Activated T-cell treated with anti-CD3 and anti-CD28 coated beads, Interleukin-2, amount 50 U/mL, for 4 hours (primary cell): Measurements from ENCODE around the gene PCDHB10. TPM values are rescaled to one million over a fixed set of nuclear protein-coding genes. Genes with fewer than 3 reads are reported as not detected.

Source experiments
- total RNA-seq, 3 donors: library from RNA; stranded (reverse); gene quantifications; one replicate each; pipeline ENCODE4 v1.2.1, GENCODE V29; 2021

PCDHB10 gene
- total RNA-seq, 3 donors from 2014 or later, result 0.08 TPM; not detected in 2

Other genes starting within 250 kb of the PCDHB10 start
- gene PCDHAC2, start 225.9 kb upstream of the PCDHB10 start, total RNA-seq, result not detected
- not detected for gene PCDHB1, start 141.0 kb upstream of the PCDHB10 start, total RNA-seq
- gene PCDHB2, start 97.7 kb upstream of the PCDHB10 start, total RNA-seq, result under 1 TPM in 1 of 3 donors, not detected in 2; 0.19 TPM
- not detected for gene PCDHB3, start 91.9 kb upstream of the PCDHB10 start, total RNA-seq
- not detected for gene PCDHB4, start 70.5 kb upstream of the PCDHB10 start, total RNA-seq
- under 1 TPM in 2 of 3 donors, not detected in 1; 0.13 to 0.16 TPM for gene PCDHB5, start 57.1 kb upstream of the PCDHB10 start, total RNA-seq
- under 1 TPM in 1 of 3 donors, not detected in 2; 0.05 TPM for gene PCDHB6, start 42.3 kb upstream of the PCDHB10 start, total RNA-seq
- gene PCDHB7, start 19.7 kb upstream of the PCDHB10 start, total RNA-seq, result not detected
- not detected for gene PCDHB8, start 14.6 kb upstream of the PCDHB10 start, total RNA-seq
- not detected for gene PCDHB16, start 10.0 kb upstream of the PCDHB10 start, total RNA-seq
- gene PCDHB9, start 5.2 kb upstream of the PCDHB10 start, total RNA-seq, result not detected
- not detected for gene PCDHB11, start 7.3 kb downstream of the PCDHB10 start, total RNA-seq
- not detected for gene PCDHB12, start 16.4 kb downstream of the PCDHB10 start, total RNA-seq
- gene PCDHB13, start 21.6 kb downstream of the PCDHB10 start, total RNA-seq, result under 1 TPM; 0.08 to 0.16 (median 0.10) TPM
- gene PCDHB14, start 31.0 kb downstream of the PCDHB10 start, total RNA-seq, result under 1 TPM in 2 of 3 donors, not detected in 1; 0.08 TPM
- under 1 TPM in 1 of 3 donors, not detected in 2; 0.08 TPM for gene PCDHB15, start 53.0 kb downstream of the PCDHB10 start, total RNA-seq
- under 1 TPM in 1 of 3 donors, not detected in 2; 0.18 TPM for gene SLC25A2, start 111.7 kb downstream of the PCDHB10 start, total RNA-seq
- gene TAF7, start 128.4 kb downstream of the PCDHB10 start, total RNA-seq, result 10 to 100 TPM; 64.8 to 73.8 (median 70.4) TPM
- under 1 TPM; 0.05 to 0.11 (median 0.11) TPM for gene PCDHGA1, start 138.2 kb downstream of the PCDHB10 start, total RNA-seq
- gene PCDHGA2, start 146.4 kb downstream of the PCDHB10 start, total RNA-seq, result under 1 TPM in 1 of 3 donors, not detected in 2; 0.05 TPM
- gene PCDHGA3, start 151.5 kb downstream of the PCDHB10 start, total RNA-seq, result not detected
- gene PCDHGB1, start 157.7 kb downstream of the PCDHB10 start, total RNA-seq, result under 1 TPM in 1 of 3 donors, not detected in 2; 0.13 TPM
- gene PCDHGA4, start 162.7 kb downstream of the PCDHB10 start, total RNA-seq, result under 1 TPM; 0.08 to 0.30 (median 0.08) TPM
- under 1 TPM; 0.13 to 0.43 (median 0.40) TPM for gene PCDHGB2, start 167.6 kb downstream of the PCDHB10 start, total RNA-seq
- under 1 TPM; 0.05 to 0.13 (median 0.08) TPM for gene PCDHGA5, start 171.8 kb downstream of the PCDHB10 start, total RNA-seq
- gene PCDHGB3, start 177.9 kb downstream of the PCDHB10 start, total RNA-seq, result under 1 TPM; 0.10 to 0.19 (median 0.13) TPM
- gene PCDHGA6, start 181.5 kb downstream of the PCDHB10 start, total RNA-seq, result under 1 TPM; 0.13 to 0.27 (median 0.18) TPM
- under 1 TPM in 2 of 3 donors, not detected in 1; 0.08 to 0.11 TPM for gene PCDHGA7, start 190.4 kb downstream of the PCDHB10 start, total RNA-seq
- under 1 TPM; 0.08 to 0.22 (median 0.20) TPM for gene PCDHGB4, start 195.3 kb downstream of the PCDHB10 start, total RNA-seq
- not detected for gene PCDHGA8, start 200.3 kb downstream of the PCDHB10 start, total RNA-seq
- gene PCDHGB5, start 205.6 kb downstream of the PCDHB10 start, total RNA-seq, result under 1 TPM; 0.26 to 0.91 (median 0.27) TPM
- under 1 TPM; 0.13 to 0.18 (median 0.16) TPM for gene PCDHGA9, start 210.4 kb downstream of the PCDHB10 start, total RNA-seq
- under 1 TPM; 0.08 to 0.22 (median 0.18) TPM for gene PCDHGB6, start 215.7 kb downstream of the PCDHB10 start, total RNA-seq
- gene PCDHGA10, start 220.6 kb downstream of the PCDHB10 start, total RNA-seq, result under 1 TPM; 0.25 to 0.68 (median 0.40) TPM
- gene PCDHGB7, start 225.3 kb downstream of the PCDHB10 start, total RNA-seq, result under 1 TPM in 1 of 3 donors, not detected in 2; 0.15 TPM
- gene PCDHGA11, start 228.7 kb downstream of the PCDHB10 start, total RNA-seq, result under 1 TPM; 0.05 to 0.13 (median 0.05) TPM
- gene PCDHGA12, start 238.2 kb downstream of the PCDHB10 start, total RNA-seq, result under 1 TPM; 0.11 to 0.24 (median 0.20) TPM